ENCODE data around the gene ABI1.

- TF ChIP-seq, protein P1, sequence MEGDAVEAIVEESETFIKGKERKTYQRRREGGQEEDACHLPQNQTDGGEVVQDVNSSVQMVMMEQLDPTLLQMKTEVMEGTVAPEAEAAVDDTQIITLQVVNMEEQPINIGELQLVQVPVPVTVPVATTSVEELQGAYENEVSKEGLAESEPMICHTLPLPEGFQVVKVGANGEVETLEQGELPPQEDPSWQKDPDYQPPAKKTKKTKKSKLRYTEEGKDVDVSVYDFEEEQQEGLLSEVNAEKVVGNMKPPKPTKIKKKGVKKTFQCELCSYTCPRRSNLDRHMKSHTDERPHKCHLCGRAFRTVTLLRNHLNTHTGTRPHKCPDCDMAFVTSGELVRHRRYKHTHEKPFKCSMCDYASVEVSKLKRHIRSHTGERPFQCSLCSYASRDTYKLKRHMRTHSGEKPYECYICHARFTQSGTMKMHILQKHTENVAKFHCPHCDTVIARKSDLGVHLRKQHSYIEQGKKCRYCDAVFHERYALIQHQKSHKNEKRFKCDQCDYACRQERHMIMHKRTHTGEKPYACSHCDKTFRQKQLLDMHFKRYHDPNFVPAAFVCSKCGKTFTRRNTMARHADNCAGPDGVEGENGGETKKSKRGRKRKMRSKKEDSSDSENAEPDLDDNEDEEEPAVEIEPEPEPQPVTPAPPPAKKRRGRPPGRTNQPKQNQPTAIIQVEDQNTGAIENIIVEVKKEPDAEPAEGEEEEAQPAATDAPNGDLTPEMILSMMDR (IDR thresholded peaks at IDR 0.05): no peak
- no peak for TF ChIP-seq EZH2 (IDR thresholded peaks at IDR 0.05; ENCODE audit: borderline replicate concordance, insufficient read depth, low read depth, low read length, poor library complexity, severe bottlenecking)
Observed at GRCh38 chr10:26770069-26770468, 90.7 kb downstream of the ABI1 start.

Data from B cell (primary cell).